Omental fat pad (tissue), 4 donors: Measurements from ENCODE around the gene OR10H5. TPM values are rescaled to one million over a fixed set of nuclear protein-coding genes. Genes with fewer than 3 reads are reported as not detected.

Experiments
- total RNA-seq, 4 donors: library from RNA; depleted of rRNA; stranded (reverse); fragments of >200 nt; gene quantifications; one replicate each; pipeline ENCODE4 v1.1.0, GENCODE V29; 2016

The OR10H5 gene
- total RNA-seq, 4 donors from 2014 or later: not detected

Other genes with a start within 250 kb of the OR10H5 start
- gene CYP4F8, start 172.4 kb upstream of the OR10H5 start, total RNA-seq: not detected
- gene CYP4F3, start 146.8 kb upstream of the OR10H5 start, total RNA-seq: 10 to 100 TPM in 1 of 4 donors, 1 to 10 TPM in 2, under 1 TPM in 1; 0.31 to 11.5 (median 1.5) TPM
- gene CYP4F12, start 114.6 kb upstream of the OR10H5 start, total RNA-seq: 10 to 100 TPM in 2 of 4 donors, 1 to 10 TPM in 2; 3.0 to 58.6 (median 11.9) TPM
- not detected for gene OR10H2, start 59.6 kb upstream of the OR10H5 start, total RNA-seq
- gene OR10H3, start 49.7 kb upstream of the OR10H5 start, total RNA-seq: not detected
- gene OR10H1, start 28.0 kb downstream of the OR10H5 start, total RNA-seq: not detected
- gene CYP4F2, start 110.4 kb downstream of the OR10H5 start, total RNA-seq: not detected
- gene CYP4F11, start 146.9 kb downstream of the OR10H5 start, total RNA-seq: 1 to 10 TPM in 1 of 4 donors, under 1 TPM in 2, not detected in 1; 0.09 to 1.4 (median 0.60) TPM
- not detected for gene OR10H4, start 161.3 kb downstream of the OR10H5 start, total RNA-seq